Measurements from ENCODE around the gene KCTD8.

KCTD8 gene

DNA sequence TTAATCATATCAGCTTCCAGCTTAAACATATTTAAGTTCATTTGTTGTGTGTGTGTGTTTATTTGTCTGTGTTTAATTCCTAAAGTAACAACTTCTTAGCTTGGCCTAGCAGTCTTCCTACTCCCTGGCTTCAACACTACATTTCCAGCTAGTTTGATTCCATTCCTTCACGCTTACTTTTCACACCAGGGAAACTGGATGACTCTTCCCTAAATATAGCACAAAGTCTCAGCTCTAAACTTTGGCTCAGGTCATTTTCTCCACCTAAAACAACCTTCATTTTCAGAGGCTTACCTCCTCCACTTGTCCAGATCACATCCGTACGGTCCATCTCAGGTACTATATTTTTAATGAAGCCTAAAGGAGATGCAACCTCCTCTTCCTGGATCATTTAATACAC, 94.4 kb downstream of the KCTD8 start:
- no peak for DNase-seq (ENCODE audit: low read depth)
- TF ChIP-seq MYC (IDR thresholded peaks at IDR 0.05; ENCODE audit: low read depth, low read length) (no peak), POLR2A (IDR thresholded peaks at IDR 0.05; ENCODE audit: extremely low read depth, insufficient read length) (no peak), MAX (IDR thresholded peaks at IDR 0.05; ENCODE audit: low read depth, low read length) (no peak), CTCF (IDR thresholded peaks at IDR 0.05; ENCODE audit: low read depth, low read length) (no peak)
- H3K4me3 ChIP-seq (ENCODE audit: low read depth, low read length) = no peak overlapping the region

DNA sequence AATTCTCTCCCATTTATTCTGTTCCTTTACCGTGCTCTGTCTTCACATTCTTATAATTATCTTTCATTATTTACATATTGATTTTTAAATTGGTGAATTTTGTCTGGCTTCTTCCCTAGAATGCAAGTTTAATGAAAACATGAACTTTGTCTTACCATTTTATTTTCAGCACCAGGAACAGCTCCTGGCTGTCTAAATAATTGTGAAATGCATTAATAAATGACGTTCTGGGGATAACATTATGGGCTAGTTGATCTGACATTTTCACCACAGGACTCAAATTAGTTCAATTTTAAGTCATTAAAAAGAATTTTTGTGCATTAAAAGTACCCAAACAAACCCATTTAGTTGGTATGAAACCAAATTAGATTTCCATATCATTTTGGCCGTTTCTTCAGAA, 97.5 kb downstream of the KCTD8 start:
- DNase-seq (ENCODE audit: low read depth) = peak; percentile 12
- TF ChIP-seq CTCF (IDR thresholded peaks at IDR 0.05; ENCODE audit: low read depth, low read length) = no peak
- no peak for TF ChIP-seq MYC (IDR thresholded peaks at IDR 0.05; ENCODE audit: low read depth, low read length)
- TF ChIP-seq MAX (IDR thresholded peaks at IDR 0.05; ENCODE audit: low read depth, low read length) = no peak
- no peak for TF ChIP-seq POLR2A (IDR thresholded peaks at IDR 0.05; ENCODE audit: extremely low read depth, insufficient read length)
- H3K4me3 ChIP-seq (ENCODE audit: low read depth, low read length) = no peak overlapping the region

GRCh38 chr4:44342800-44343199, 105.8 kb downstream of the KCTD8 start:
- H3K4me3 ChIP-seq (ENCODE audit: low read depth, low read length) = no peak overlapping the region
- TF ChIP-seq MYC (IDR thresholded peaks at IDR 0.05; ENCODE audit: low read depth, low read length) (no peak), MAX (IDR thresholded peaks at IDR 0.05; ENCODE audit: low read depth, low read length) (no peak), CTCF (IDR thresholded peaks at IDR 0.05; ENCODE audit: low read depth, low read length) (no peak), POLR2A (IDR thresholded peaks at IDR 0.05; ENCODE audit: extremely low read depth, insufficient read length) (no peak)
- no peak for DNase-seq (ENCODE audit: low read depth)

DNA sequence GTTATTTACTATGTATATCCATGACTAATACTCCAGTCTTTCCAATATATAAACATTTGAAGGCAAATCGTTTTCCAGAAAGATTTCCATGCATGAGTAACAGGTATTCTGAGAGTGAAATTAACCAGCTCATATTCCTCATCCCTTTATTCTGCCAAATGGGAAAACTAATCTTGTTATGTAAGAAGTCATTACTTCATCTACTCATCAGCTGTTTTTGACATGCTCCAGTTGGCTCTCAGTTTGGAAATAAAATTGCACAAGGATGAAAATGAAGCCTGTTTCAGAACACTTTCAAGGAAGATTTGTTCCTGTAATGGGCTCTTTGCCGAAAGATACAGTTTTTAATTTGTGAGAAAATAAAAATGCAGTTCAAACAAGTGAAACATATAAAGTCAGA, 121.9 kb downstream of the KCTD8 start:
- no peak overlapping the region for H3K4me3 ChIP-seq (ENCODE audit: low read depth, low read length)
- no peak for TF ChIP-seq CTCF (IDR thresholded peaks at IDR 0.05; ENCODE audit: low read depth, low read length)
- TF ChIP-seq MAX (IDR thresholded peaks at IDR 0.05; ENCODE audit: low read depth, low read length) = no peak
- TF ChIP-seq MYC (IDR thresholded peaks at IDR 0.05; ENCODE audit: low read depth, low read length) = no peak
- TF ChIP-seq POLR2A (IDR thresholded peaks at IDR 0.05; ENCODE audit: extremely low read depth, insufficient read length) = no peak
- no peak for DNase-seq (ENCODE audit: low read depth)

DNA sequence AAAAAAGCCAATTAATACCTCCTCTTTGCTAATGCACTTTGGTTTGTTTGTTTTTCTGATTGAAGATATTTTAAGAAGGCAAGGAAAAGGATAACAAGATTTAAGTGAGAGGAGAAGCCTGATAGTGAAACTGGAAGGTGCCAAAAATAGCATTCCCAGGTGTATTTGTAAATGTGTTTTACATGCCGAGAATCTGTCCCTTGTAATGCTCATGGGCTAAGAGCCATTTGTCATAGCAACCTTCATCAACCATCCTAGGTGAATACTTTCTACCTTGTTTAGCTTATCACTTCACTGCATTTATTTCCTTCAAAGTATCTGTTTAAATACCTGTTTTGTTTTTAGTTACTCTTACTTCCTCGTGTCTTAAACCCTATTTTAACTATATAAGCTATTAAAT, 127.8 kb downstream of the KCTD8 start:
- DNase-seq (ENCODE audit: low read depth) = no peak
- no peak for TF ChIP-seq MAX (IDR thresholded peaks at IDR 0.05; ENCODE audit: low read depth, low read length)
- no peak for TF ChIP-seq CTCF (IDR thresholded peaks at IDR 0.05; ENCODE audit: low read depth, low read length)
- no peak for TF ChIP-seq POLR2A (IDR thresholded peaks at IDR 0.05; ENCODE audit: extremely low read depth, insufficient read length)
- no peak for TF ChIP-seq MYC (IDR thresholded peaks at IDR 0.05; ENCODE audit: low read depth, low read length)
- no peak overlapping the region for H3K4me3 ChIP-seq (ENCODE audit: low read depth, low read length)

DNA sequence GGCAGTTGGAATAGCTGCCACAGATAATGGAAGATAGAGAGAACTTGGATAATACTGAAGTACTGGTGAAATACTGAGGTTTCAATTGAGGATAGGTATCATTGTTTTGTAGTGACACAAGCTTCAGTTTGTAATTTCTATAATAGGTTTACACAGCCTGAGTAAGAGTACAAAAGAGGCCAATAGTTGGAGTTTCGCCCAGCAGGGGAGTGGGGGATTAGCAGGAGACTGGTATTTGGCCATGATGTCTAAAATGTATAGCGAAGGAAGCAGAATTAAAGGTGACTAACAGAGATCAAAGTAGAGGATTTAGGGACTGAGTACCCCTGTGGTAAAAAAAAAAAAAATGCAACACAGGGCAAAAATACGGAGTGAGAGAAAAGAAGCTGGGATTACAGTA, 129.5 kb downstream of the KCTD8 start:
- no peak overlapping the region for H3K4me3 ChIP-seq (ENCODE audit: low read depth, low read length)
- no peak for TF ChIP-seq CTCF (IDR thresholded peaks at IDR 0.05; ENCODE audit: low read depth, low read length)
- no peak for TF ChIP-seq MAX (IDR thresholded peaks at IDR 0.05; ENCODE audit: low read depth, low read length)
- TF ChIP-seq MYC (IDR thresholded peaks at IDR 0.05; ENCODE audit: low read depth, low read length) = no peak
- TF ChIP-seq POLR2A (IDR thresholded peaks at IDR 0.05; ENCODE audit: extremely low read depth, insufficient read length) = no peak
- no peak for DNase-seq (ENCODE audit: low read depth)
